ENCODE data around the gene PRPSAP1.
A peak's percentile ranks its signal among the peaks of the same experiment; 100 is the strongest.
"Not testable (repeated sequence)": the region's sequence is repeated elsewhere in the genome, so short reads cannot be mapped to it uniquely, and the experiment has no call there.

The PRPSAP1 gene

DNA sequence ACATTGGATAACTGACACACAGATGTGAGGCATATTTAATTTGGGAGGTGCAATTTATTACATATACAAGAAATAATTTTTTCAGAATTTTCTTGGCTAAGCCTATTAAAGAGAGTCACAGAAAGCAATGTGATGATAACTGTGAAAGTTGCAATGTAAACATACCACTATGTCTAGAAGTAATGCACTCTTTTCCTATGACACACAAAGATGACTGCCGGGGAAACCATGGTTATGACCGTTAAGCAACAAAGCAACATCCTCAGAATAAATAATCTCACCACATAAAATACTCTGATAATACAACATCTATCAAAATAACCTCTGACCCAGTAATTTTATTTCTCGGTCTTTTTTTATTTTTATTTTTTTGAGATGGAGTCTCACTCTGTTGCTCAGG is 35.1 kb downstream of the PRPSAP1 start:
- DNase-seq (ENCODE audit: low read depth), result no peak

DNA sequence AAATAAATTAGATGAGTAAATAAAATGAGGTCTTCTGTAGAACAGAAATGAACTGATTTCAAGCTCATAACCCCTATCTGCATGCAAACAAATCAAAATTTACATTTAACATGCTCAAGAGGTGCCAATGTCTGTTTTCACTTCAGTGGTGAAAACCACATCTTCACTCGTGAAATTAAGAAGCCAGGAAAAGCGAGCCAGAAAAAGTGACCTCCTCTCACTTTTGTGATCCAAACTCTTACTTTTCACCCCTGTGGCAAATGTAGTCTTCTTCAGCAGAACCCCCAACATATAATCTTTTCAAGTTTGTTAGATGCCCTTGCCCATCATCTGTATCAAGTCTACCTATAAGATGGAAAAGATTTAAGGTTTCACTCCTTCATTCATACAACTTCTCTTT is 36.2 kb downstream of the PRPSAP1 start:
- DNase-seq (ENCODE audit: low read depth), result no peak

DNA sequence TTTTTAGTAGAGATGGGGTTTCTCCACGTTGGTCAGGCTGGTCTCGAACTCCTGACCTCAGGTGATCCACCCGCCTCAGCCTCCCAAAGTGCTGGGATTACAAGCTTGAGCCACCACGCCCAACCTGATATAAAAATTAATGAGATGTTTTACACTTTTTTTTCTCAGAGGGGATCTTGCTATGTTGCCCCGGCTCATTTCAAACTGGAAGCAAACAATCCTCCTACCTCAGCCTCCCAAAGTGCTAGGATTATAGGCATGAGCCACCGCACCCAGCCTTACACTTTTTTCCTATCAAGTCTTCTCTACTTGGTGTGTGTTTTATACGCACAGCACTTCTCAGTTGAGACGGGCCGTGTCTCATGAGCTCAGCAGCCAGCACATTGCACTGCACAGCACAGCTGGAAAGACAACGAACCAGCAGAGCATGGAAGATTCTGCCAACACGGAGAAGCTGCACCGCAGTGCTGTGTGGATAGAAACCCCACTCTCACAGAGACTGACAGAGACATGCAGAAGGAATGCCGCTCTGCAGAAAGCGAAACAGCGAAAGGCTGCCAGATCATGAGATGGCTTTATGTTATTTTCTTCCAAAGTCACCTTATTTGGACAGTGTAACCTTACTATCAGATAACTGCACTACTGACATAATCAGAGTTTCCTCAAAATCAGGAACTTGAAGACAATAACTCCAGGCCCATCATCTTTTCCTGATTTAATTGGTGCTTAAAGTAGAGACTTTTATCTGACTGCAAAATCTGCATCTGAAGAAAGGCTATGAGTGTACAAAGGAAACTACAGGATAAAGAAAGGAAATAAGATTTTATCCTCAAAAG is 39.1 kb downstream of the PRPSAP1 start:
- DNase-seq (ENCODE audit: low read depth), result no peak

DNA sequence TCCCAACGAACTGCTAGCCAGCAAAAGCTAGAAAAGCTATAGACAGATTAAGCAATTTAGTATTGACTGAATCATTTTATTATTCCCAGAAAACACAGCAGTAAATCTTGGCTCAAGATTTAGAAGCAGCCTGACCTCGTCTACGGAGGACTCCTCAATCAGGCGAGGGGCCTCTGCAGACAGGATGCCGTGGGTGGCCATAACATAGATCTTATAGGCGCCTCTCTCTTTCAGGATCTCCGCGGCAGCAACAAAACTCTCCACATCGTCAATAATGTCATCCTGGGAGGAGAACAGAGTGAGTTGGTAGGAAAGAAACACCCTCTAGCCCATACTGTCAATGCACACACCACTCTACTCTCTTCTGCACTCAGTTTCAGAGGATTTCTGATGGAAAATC is 41.0 kb downstream of the PRPSAP1 start:
- no peak for DNase-seq (ENCODE audit: low read depth)

DNA sequence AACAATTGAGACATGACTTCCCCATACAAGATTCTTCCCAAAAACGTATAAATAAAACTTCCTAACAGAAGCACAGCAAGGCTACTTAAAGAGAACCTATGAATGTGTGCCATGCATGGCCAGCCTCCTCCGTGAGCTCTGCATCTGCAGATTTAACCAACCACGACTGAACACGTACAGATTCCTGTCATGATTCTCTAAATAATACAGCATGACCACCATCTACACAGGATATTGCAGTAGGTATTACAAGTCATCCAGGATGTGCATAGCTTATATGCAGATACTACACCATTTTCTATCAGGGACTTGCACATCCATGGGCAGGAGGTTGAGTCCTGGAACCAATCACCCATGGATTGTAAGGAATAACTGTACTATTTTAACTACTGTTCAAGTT is 44.3 kb downstream of the PRPSAP1 start:
- no peak for DNase-seq (ENCODE audit: low read depth)

- DNase-seq (ENCODE audit: low read depth), result no peak
Observed at GRCh38 chr17:76307966-76308338, 45.8 kb downstream of the PRPSAP1 start, which contains the start of gene QRICH2. Gene QRICH2, minus strand, starts transcription at chr17:76308276. Its CDS starts 278 bp downstream, at chr17:76307998.

DNA sequence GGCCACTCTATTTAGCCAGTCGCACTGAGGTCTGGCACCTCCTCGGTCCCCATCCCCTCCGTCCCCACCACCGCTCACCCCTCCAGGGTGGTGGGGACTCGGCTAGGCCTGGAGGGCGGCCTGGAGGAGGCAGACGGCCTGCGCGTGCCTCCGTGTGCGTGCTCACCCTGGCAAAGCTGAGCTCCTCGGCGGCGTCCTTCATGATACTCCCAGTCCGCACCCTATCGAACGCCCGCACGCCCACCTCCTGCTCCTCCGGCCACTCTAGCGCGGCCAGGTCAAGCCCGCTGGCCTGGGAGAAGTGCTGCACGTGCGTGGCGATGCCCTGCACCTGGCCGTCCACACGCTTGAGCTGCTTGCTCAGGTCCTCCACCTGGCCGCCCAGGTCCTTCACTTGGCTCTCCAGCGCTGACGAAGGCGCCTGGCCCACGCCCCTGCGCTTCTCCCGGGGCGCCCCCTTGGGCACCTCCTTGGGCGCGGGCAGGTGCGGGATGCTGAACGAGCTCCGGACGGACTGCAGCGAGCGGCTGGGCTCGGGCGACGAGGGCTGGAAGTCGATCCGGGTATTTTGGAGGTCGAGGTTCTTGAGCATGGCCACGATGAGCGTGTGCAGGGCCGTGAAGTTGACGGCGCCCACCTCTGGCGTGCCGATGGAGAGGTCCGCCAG is 46.3 kb downstream of the PRPSAP1 start:
- no peak for DNase-seq (ENCODE audit: low read depth)

DNA sequence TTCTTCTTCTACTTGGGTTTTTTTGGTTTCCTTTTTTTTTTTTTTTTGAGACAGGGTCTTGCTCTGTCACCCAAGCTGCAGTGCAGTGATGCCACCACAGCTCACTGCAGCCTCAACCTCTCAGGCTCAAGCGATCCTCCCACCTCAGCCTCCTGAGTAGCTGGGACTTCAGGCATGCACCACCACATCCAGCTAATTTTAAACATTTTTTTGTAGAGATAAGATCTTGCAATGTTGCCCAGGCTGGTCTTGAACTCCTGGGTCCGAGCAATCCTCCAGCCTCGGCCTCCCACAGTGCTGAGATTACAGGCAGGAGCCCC is 48.6 kb downstream of the PRPSAP1 start:
- not testable (repeated sequence) for DNase-seq (ENCODE audit: low read depth)

- no peak for DNase-seq (ENCODE audit: low read depth)
Observed at GRCh38 chr17:76304226-76305134, 49.2 kb downstream of the PRPSAP1 start.

GRCh38 chr17:76297436-76297835 is 56.3 kb downstream of the PRPSAP1 start:
- no peak for DNase-seq (ENCODE audit: low read depth)

DNA sequence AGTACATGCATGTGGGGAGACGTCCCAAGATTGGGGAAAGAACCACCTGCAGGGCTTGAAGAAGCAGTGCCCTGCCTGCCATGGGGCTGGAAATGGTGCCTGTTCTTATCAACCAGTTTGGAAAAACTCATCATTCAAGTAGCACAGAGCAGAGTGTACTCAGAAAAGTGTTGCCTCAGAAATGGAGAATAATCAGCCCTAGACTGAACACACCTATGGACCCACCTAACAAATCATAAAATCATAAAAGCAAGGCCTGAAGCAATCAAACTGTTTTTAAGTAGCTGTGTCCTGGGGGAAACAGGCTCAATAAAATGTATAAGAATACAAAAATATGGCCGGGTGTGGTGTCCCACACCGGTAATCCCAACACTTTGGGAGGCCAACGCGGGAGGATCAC is 56.8 kb downstream of the PRPSAP1 start:
- no peak for DNase-seq (ENCODE audit: low read depth)

- no peak for DNase-seq (ENCODE audit: low read depth)
Observed at GRCh38 chr17:76296186-76296585, 57.5 kb downstream of the PRPSAP1 start.

DNA sequence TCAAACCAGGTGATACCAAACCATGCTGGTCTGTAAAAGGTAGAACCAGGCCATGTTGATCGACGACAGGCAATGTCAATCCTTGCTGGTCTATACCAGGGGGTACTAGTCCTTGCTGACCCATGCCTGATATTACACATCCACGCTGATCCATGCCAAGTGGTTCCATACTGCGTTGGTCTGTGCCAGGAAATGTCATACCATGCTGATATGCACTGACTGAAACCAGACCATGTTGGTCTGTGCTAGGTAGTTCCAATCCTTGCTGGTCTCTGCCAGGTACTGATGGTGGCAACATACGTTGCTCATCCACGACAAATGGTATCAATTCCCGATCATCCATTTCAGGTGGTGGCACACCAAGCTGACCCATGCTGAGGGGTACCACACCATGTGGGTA is 60.6 kb downstream of the PRPSAP1 start:
- DNase-seq (ENCODE audit: low read depth), result no peak

DNA sequence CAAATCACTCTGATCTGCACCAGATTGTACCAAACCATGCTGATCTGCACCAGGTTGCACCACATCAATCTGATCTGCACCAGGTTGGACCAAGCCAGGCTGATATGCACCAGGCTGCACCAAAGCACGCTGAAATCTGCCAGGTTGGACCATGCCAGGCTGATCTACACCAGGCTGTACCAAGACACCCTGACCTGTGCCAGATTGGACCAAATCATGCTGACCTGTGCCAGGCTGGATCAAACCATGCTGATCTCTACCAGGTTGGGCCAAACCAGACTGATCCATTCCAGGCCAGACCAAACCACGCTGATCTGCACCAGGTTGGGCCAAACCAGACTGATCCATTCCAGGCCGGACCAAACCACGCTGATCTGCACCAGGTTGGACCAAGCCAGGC is 61.1 kb downstream of the PRPSAP1 start:
- no peak for DNase-seq (ENCODE audit: low read depth)

GRCh38 chr17:76281573-76282371 is 71.9 kb downstream of the PRPSAP1 start:
- DNase-seq (ENCODE audit: low read depth), result no peak

DNA sequence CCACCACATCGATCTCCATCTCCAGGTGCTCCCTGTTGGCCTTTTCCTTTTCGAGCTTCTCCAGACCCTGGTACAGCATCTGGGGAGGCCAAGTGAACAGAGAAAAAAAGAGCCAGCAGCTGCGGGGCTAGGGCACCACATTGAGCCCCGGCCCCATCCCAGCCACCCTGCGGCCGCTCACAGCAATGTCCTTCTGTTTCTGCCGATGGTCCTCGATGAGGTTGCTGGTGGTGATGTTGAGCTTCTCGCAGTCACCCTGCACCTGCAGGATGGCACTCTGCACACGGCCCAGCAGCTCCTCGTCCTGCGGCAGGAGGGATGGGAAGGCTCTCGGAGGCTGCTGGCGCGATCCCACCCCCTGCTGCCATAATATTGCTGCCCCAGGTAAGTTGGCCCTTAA is 73.1 kb downstream of the PRPSAP1 start:
- no peak for DNase-seq (ENCODE audit: low read depth)

- no peak for DNase-seq (ENCODE audit: low read depth)
Observed at GRCh38 chr17:76279742-76280287, 73.9 kb downstream of the PRPSAP1 start.

GRCh38 chr17:76278952-76279741 is 74.6 kb downstream of the PRPSAP1 start:
- DNase-seq (ENCODE audit: low read depth), result peak; percentile 88

DNA sequence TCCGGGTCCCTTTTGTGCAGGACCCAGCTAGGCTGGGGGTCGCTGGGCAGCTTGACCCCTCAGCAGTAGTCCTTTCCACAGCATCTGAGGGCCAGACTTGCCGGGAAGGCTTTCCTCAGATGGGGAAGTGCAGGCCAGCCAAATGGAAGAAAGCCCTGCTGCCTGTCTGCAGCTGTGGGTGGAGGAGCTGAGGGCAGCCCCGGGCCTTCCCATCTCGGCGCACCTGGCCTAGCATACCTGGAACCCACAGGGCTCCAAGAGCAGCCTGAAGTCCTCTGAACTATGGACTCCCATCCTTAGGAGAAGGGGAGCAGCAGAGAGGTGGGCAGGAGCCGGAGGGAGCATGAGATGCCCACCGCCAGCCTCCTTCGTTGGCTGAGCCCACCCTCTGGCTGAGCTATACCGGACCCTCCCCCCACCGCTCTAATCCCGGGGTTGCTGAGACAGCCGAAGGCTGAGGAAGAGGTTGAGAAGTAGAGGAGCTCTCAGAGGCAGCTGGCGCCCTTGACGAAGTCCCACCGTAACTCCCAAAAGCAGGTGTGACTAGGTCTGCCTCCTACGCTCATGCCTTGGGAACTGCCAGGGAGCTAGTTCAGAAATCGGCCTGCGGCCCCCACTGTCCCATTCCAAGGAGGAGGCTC is 75.3 kb downstream of the PRPSAP1 start:
- no peak for DNase-seq (ENCODE audit: low read depth)

Data from activated T-cell treated with anti-CD3 and anti-CD28 coated beads for 1 hour (primary cell).